Heart left ventricle (tissue), 16 donors: ENCODE data around the gene HTATSF1. TPM values are rescaled to one million over a fixed set of nuclear protein-coding genes. Genes with fewer than 3 reads are reported as not detected.

ENCODE experiments used
- ATAC-seq, 4 donors: fragments of 200-7000 bp; cut with Tn5 transposase; one replicate each; pipeline ENCODE4 v1.9.1; 2020 to 2022; ENCODE audit warnings: moderate library complexity in 4 of 4, mild to moderate bottlenecking in 3 of 4, moderate number of reproducible peaks in 1 of 4
- DNase-seq, 5 donors: peaks; one replicate each; pipeline ENCODE4 v3.0.0-alpha.2; 2020
- H3K27ac ChIP-seq, 12 donors: fragments of 200-600 bp; sonication (generic) in 4 of 12; one replicate each; pipeline versions ENCODE4 v1.5.0 to v1.8.0; 2016 to 2022; ENCODE audit warnings: mild to moderate bottlenecking in 2 of 12
- H3K27me3 ChIP-seq, 9 donors: fragments of 200-600 bp; sonication (generic) in 2 of 9; one replicate each; pipeline versions ENCODE4 v1.5.1 to v1.8.0; 2016 to 2022; ENCODE audit warnings: mild to moderate bottlenecking in 3 of 9
- H3K36me3 ChIP-seq, 9 donors: fragments of 200-600 bp; sonication (generic) in 2 of 9; one replicate each; pipeline versions ENCODE4 v1.5.0 to v1.8.0; 2018 to 2022; ENCODE audit warnings: mild to moderate bottlenecking in 2 of 9
- H3K4me1 ChIP-seq, 12 donors: fragments of 200-600 bp; sonication (generic) in 4 of 12; one replicate each; pipeline versions ENCODE4 v1.5.0 to v1.8.0; 2016 to 2022; ENCODE audit warnings: mild to moderate bottlenecking in 3 of 12
- H3K4me3 ChIP-seq, 12 donors: fragments of 200-600 bp; sonication (generic) in 4 of 12; one replicate each; pipeline versions ENCODE4 v1.5.0 to v1.8.0; 2017 to 2022; ENCODE audit warnings: mild to moderate bottlenecking in 9 of 12, moderate library complexity in 4 of 12
- H3K9me3 ChIP-seq, 12 donors: fragments of 200-600 bp; sonication (generic) in 4 of 12; one replicate each; pipeline versions ENCODE4 v1.5.0 to v1.8.0; 2016 to 2022; ENCODE audit warnings: mild to moderate bottlenecking in 1 of 12
- POLR2A ChIP-seq, 2 donors: fragments of 450-650 bp; IDR thresholded peaks; one replicate each; pipeline ENCODE4 v1.6.1; 2017; ENCODE audit warnings: antibody characterized with exemption in 2 of 2, mild to moderate bottlenecking in 2 of 2, moderate library complexity in 2 of 2
- WGBS, 4 donors: extraction: QIAGEN DNeasy Blood & Tissue Kit in 2 of 4; methylation state at CpG; one replicate each; pipeline versions ENCODE4 v1.1.5 to v1.1.7; 2013 to 2018; 5-methylcytosine and 5-hydroxymethylcytosine counted together
- intact Hi-C, 10 donors: fragments of 100-400 bp; cut with DNase I; formaldehyde crosslinking; loops; one replicate each; pipeline versions ENCODE4 v1.11.1 to v1.14.2; 2022
- polyA plus RNA-seq, 2 donors: library from polyadenylated mRNA; stranded (reverse); fragments of 200-250 nt; gene quantifications; one replicate each; pipeline ENCODE4 v1.2.3, GENCODE V29; 2013
- total RNA-seq, 9 donors: library from RNA; depleted of rRNA in 2 of 9; stranded (reverse); fragments of >200 nt in 2 of 9; fragmentation: NEBNext Ultra II Directional in 3 of 9; extraction: Animal tissue kit (Norgen Biotek cat#: 25700) in 3 of 9; gene quantifications; one replicate each; pipeline versions ENCODE4 v1.1.0 to v1.2.4, GENCODE V29; 2016 to 2023
- TF ChIP-seq, protein P1 (sequence below), 12 donors: fragments of 200-600 bp; sonication (generic) in 4 of 12; IDR thresholded peaks; one replicate each; pipeline versions ENCODE4 v1.5.0 to v1.8.0; 2018 to 2022; ENCODE audit warnings: antibody characterized with exemption in 12 of 12, mild to moderate bottlenecking in 5 of 12
- donor health status: ischemic (EF 13 %, LVEDD 7.1; RV severe dilation, severe dysfunction).
- donor health status: healthy with polysubstance abuse.
- donor health status: DM: no; HTN: yes; CAD: no.
- donor health status: DM: no; HTN: no; CAD: no.
- donor health status: ischemic (EF 25% LVEDD 6.9; RV normal size, moderate dysfunction).
- donor health status: ischemic (EF 25% LVEDD 5.7; RV mildly dilated, moderate dysfunction).
- donor health status: healthy.
- donor health status: DM: yes; HTN: yes; CAD: no.
- donor health status: ischemic (EF 35%, LVEDD 5.7; RV mildly dilated, moderate dysfunction).
- donor health status: nonischemic (EF 11% LVEDD 7.7; RV severe dilation, severe dysfunction).
- donor health status: DM: yes; HTN: yes; CAD: no.
- donor health status: PGD.
- donor health status: ischemic (EF 29% LVEDD 5.4; RV normal size, mild dysfunction).
- donor health status: nonischemic (EF 23%, LVEDD 6.1; RV moderate dilation, normal function).

HTATSF1 gene
- total and polyA plus RNA-seq, 11 donors, result 49.8 to 83.0 (median 63.2) TPM

GRCh38 chrX:136452614-136453013 is 44.8 kb upstream of the HTATSF1 start:
- no peak for ATAC-seq
- 80 to 95% (median 83%) methylated on average over 5 of the region's 5 CpGs for WGBS, 4 donors
- Histone ChIP-seq H3K36me3 (no peaks in the 10 kb centered on the region), H3K27ac (no peak overlapping the region), H3K27me3 (no peaks in the 10 kb centered on the region), H3K9me3 (no peaks in the 10 kb centered on the region), H3K4me3 (no peak overlapping the region), H3K4me1 (no peaks in the 10 kb centered on the region)
- intact Hi-C loops, result no loop called here
- TF ChIP-seq, protein P1, sequence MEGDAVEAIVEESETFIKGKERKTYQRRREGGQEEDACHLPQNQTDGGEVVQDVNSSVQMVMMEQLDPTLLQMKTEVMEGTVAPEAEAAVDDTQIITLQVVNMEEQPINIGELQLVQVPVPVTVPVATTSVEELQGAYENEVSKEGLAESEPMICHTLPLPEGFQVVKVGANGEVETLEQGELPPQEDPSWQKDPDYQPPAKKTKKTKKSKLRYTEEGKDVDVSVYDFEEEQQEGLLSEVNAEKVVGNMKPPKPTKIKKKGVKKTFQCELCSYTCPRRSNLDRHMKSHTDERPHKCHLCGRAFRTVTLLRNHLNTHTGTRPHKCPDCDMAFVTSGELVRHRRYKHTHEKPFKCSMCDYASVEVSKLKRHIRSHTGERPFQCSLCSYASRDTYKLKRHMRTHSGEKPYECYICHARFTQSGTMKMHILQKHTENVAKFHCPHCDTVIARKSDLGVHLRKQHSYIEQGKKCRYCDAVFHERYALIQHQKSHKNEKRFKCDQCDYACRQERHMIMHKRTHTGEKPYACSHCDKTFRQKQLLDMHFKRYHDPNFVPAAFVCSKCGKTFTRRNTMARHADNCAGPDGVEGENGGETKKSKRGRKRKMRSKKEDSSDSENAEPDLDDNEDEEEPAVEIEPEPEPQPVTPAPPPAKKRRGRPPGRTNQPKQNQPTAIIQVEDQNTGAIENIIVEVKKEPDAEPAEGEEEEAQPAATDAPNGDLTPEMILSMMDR (IDR thresholded peaks at IDR 0.05), result no peak
- no peak for TF ChIP-seq POLR2A (IDR thresholded peaks at IDR 0.05)
- no peak for DNase-seq

DNA sequence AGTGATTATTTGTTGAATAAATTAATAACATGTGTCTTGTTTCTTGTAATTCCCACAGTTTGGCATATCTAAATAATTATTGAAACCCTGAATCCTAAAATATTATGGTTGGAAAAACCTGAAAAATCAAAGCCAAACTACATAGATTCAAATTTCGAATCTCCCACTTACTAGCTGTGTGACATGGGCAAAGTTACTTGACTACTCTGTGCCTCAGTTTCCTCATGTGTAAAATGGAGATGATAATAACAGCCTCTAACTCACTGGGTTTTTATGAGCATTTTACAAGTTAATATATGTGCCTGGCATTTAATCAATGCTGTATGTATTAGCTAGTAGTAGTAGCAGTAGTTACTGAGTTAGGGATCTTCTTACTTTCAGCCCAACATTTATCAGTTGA is 44.3 kb upstream of the HTATSF1 start:
- TF ChIP-seq, protein P1 (IDR thresholded peaks at IDR 0.05), result no peak
- no peak for TF ChIP-seq POLR2A (IDR thresholded peaks at IDR 0.05)
- H3K27ac ChIP-seq, result no peak overlapping the region
- H3K36me3 ChIP-seq, result no peaks in the 10 kb centered on the region
- no peak for ATAC-seq
- 49 to 81% (median 72%) methylated on average over 1 of the region's 1 CpG for WGBS, 4 donors
- H3K27me3 ChIP-seq, result peaks cover 0 to 1% (median 0%) of the 10 kb centered on the region in 9 donors
- intact Hi-C loops, result no loop called here
- DNase-seq, result no peak
- no peak overlapping the region for H3K4me3 ChIP-seq
- no peaks in the 10 kb centered on the region for H3K4me1 ChIP-seq
- no peaks in the 10 kb centered on the region for H3K9me3 ChIP-seq

DNA sequence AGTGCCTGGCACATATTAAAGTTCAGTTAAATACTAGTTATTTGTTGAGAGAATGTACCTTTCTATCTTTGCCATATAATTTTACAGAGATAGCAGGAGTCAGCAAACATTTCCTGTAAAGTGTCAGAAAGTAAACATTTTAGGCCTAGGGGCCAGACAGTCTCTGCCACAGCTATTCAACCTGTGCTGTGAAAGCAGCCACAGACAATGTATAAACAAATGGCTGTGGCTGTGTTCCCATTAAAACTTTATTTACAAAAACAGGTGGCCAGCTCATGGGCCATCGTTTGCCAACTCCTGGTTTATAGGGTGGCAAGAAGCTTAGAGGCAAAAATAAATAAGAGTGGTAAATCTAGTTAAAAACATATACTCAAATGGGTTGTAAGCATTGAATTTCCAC is 43.6 kb upstream of the HTATSF1 start:
- Histone ChIP-seq H3K9me3 (no peaks in the 10 kb centered on the region), H3K36me3 (no peaks in the 10 kb centered on the region), H3K4me3 (no peak overlapping the region), H3K27ac (no peak overlapping the region), H3K27me3 (peaks cover 0 to 3% (median 0%) of the 10 kb centered on the region in 9 donors), H3K4me1 (no peaks in the 10 kb centered on the region)
- ATAC-seq (no peak), DNase-seq (no peak)
- WGBS, 4 donors, result 36 to 63% (median 53%) methylated on average over 1 of the region's 1 CpG
- intact Hi-C loops, result no loop called here
- TF ChIP-seq POLR2A (IDR thresholded peaks at IDR 0.05), result no peak
- TF ChIP-seq, protein P1 (IDR thresholded peaks at IDR 0.05), result no peak

DNA sequence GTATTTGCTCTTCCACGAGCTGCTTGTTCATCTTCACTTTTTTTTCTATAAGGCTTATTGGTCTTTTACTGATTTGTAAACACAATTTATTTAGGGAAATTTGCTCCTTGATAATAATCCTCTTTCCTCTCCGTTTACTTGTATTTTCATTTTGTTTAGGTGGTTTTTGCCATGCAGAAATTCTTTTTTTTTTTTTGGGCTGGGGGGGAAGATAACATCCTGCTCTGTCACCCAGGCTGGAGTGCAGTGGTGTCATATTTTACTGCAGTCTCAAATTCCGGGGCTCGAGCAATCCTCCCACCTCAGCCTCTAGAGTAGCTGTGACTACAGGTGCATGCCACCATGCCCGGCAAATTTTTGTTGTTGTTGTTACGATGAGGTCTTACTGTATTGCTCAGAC is 41.3 kb upstream of the HTATSF1 start:
- Histone ChIP-seq H3K4me3 (no peak overlapping the region), H3K27me3 (peaks cover 0 to 3% (median 0%) of the 10 kb centered on the region in 9 donors), H3K4me1 (no peaks in the 10 kb centered on the region), H3K9me3 (no peaks in the 10 kb centered on the region), H3K27ac (no peak overlapping the region), H3K36me3 (no peaks in the 10 kb centered on the region)
- intact Hi-C loops, result no loop called here
- DNase-seq, result no peak
- WGBS, 4 donors, result 63 to 85% (median 71%) methylated on average over 6 of the region's 6 CpGs
- TF ChIP-seq, protein P1 (IDR thresholded peaks at IDR 0.05), result no peak
- no peak for TF ChIP-seq POLR2A (IDR thresholded peaks at IDR 0.05)
- ATAC-seq, result no peak
